ENCODE data around the gene MAP1LC3C.

DNA sequence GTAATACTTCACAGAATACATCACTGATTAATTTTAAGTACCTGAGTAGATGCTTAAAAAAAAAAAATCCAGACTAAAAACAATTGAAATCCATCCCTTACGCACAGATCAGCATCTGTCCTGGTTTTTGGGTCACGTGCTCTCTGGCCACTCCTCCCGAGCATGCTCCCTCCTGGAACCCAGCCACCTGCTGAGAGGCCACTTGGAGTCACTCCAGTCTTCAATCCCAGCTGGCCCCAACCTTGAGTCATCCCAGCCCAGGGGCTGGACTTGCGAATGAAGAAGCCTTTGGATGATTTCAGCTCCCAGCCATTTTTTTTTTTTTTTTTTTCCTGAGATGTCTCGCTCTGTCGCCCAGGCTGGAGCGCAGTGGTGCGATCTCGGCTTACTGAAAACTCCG is 8.9 kb downstream of the MAP1LC3C start:
- TF ChIP-seq CTCF (IDR thresholded peaks at IDR 0.05) (no peak), POLR2A (IDR thresholded peaks at IDR 0.05) (no peak)

Measured in esophagus squamous epithelium (tissue), 4 donors.